Measurements from ENCODE around the gene FBXW10.
"Not testable (repeated sequence)": the region's sequence is repeated elsewhere in the genome, so short reads cannot be mapped to it uniquely, and the experiment has no call there.

FBXW10 gene

DNA sequence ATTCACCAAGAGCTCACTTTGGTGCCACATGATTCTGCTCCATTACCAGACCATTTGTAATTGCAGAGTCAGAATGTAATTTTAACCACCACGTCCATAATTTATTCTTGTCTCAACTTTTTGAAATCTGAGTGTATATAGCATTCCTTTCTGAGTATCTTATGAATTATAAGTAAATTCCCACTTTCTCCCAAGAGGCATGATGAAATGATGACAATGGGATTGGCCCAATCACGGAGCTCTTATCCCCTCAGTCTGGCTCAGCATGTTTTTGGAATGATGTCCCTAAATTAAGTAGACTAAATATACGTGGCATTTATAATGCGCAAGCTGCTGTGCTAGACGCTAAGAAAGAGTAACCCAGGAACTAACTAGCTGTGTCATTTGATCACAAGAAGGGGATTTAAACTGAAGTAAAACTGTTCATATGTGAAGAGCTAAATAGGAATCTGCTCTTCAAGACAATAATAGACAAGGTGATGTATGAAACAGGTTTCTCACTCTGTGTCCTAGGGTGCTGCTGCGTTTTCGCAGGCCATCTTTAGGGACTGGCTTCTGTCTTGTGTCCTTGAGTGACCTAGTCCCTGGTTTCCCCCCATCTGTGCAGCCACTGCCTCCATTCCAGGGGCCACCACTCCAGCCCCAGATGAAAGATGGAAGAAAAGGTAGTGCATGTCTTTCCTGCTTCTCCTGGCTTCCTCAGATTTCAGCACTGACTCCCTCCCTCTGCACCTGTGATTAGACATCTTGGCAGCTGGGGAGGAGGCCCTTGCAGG lies 4.0 kb upstream of the FBXW10 start:
- H3K27me3 ChIP-seq (ENCODE audit: insufficient read depth, poor library complexity, severe bottlenecking); DNase-seq (ENCODE audit: low read depth in 1 of 2, low spot score in 1 of 2); H3K4me3 ChIP-seq (replicated peaks; ENCODE audit: insufficient read depth, low read length); H3K27ac ChIP-seq (replicated peaks): not testable (repeated sequence)

DNA sequence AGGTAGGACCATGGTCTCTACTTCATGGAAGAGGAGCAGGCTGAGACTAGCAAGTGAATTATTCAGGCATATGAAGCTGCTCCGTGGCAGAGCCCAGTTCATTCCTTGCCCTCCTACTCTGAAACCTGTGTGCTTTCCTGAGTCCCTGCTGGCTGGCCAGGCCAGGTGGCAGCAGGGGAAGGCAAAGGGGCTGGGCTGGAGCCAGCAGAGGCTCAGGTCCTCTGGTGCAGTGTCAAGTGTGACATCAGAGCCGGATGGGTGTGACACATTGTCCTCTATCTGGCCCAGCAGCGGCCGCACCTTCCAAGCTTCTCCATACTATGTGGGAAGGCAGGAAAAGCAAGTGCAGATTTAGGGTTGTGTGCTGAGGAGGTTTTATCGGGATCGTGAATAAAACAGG lies 2.6 kb upstream of the FBXW10 start:
- H3K27me3 ChIP-seq (ENCODE audit: insufficient read depth, poor library complexity, severe bottlenecking); H3K4me3 ChIP-seq (replicated peaks; ENCODE audit: insufficient read depth, low read length); DNase-seq (ENCODE audit: low read depth in 1 of 2, low spot score in 1 of 2); H3K27ac ChIP-seq (replicated peaks): not testable (repeated sequence)

DNA sequence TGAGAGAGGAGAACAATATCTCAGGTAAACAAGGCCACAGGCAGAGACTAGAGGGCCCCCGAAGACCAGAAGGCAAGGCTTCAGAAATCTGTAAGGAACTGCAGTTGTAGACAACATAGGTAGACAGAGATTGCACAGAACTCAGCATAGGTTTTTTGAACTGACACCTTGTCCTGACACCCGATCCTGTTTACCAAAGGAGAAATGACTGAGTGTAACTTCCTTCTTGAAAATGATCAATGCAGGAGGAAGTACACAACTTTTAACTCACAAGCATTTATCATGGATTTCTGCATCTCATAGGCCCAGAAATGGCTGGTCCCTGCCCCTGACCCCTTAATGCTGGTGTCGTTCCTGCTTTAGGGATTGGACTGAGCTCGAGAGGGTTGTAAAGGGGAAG lies 872 bp downstream of the FBXW10 start:
- DNase-seq (ENCODE audit: low read depth in 1 of 2, low spot score in 1 of 2); H3K27me3 ChIP-seq (ENCODE audit: insufficient read depth, poor library complexity, severe bottlenecking); H3K4me3 ChIP-seq (replicated peaks; ENCODE audit: insufficient read depth, low read length): not testable (repeated sequence)

DNA sequence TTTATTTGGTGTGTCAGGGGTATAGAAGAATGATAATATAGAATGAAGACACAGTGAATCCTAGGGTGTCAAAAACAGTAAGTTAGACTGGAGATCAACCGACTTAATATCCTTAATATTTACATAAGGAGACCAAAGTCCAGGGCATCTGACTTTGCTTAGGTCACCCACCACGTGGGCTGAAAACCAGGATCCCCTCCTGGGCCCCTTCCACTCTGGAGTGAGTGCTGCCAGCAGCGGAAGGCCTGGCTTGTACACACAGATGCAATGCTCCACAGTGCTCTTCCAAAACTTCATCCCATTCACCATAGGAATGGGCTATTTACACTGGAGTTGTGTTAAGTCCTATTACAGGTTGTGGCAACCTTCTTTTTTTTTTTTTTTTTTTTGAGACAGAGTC lies 2.7 kb downstream of the FBXW10 start:
- H3K27ac ChIP-seq (replicated peaks); H3K4me3 ChIP-seq (replicated peaks; ENCODE audit: insufficient read depth, low read length); DNase-seq (ENCODE audit: low read depth in 1 of 2, low spot score in 1 of 2); H3K27me3 ChIP-seq (ENCODE audit: insufficient read depth, poor library complexity, severe bottlenecking): not testable (repeated sequence)

More for the DNA sequence above, 872 bp downstream of the FBXW10 start:
- not testable (repeated sequence) for H3K27ac ChIP-seq (replicated peaks)

DNA sequence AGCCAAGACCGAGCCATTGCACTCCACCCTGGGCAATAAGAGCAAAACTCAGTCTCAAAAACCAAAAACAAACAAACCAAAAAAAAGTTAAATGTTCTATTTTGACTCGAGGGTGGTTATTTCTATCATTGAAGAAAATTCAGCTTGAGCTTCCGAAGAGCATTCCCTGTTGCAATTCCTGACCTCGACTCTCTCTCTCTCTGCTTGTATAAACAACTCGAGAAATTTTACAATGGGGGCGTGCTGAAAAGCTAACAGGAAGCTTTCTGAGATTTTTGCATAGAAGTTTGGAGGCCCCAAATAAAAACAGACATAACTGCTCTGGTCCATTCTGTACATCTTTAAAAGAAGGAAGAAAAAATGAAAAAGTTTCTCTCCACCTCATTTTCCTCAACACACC lies 3.6 kb downstream of the FBXW10 start:
- not testable (repeated sequence) for H3K4me3 ChIP-seq (replicated peaks; ENCODE audit: insufficient read depth, low read length); DNase-seq (ENCODE audit: low read depth in 1 of 2, low spot score in 1 of 2)

DNA sequence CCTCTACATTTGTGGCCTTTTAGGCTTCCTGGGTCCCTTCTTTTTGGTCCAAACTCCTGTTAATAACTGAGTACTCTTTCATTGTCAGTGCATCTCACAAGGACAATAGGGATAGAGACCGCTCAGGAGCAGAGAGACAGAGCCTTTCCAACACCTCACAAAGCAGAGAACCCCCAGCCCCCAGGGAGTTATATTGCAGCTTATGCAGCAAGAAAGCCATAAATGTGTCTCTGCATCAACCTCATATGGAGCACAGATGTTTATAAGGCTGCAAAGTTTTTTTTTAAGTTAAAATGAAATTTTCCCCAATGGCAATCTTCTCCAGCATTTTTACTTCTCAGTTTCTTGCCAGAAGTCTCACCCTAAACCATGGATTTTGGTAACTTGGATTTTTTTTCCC lies 6.4 kb downstream of the FBXW10 start:
- not testable (repeated sequence) for H3K27me3 ChIP-seq (ENCODE audit: insufficient read depth, poor library complexity, severe bottlenecking); H3K4me3 ChIP-seq (replicated peaks; ENCODE audit: insufficient read depth, low read length); H3K27ac ChIP-seq (replicated peaks); DNase-seq (ENCODE audit: low read depth in 1 of 2, low spot score in 1 of 2)

More for the DNA sequence above, 3.6 kb downstream of the FBXW10 start:
- not testable (repeated sequence) for H3K27ac ChIP-seq (replicated peaks); H3K27me3 ChIP-seq (ENCODE audit: insufficient read depth, poor library complexity, severe bottlenecking)

DNA sequence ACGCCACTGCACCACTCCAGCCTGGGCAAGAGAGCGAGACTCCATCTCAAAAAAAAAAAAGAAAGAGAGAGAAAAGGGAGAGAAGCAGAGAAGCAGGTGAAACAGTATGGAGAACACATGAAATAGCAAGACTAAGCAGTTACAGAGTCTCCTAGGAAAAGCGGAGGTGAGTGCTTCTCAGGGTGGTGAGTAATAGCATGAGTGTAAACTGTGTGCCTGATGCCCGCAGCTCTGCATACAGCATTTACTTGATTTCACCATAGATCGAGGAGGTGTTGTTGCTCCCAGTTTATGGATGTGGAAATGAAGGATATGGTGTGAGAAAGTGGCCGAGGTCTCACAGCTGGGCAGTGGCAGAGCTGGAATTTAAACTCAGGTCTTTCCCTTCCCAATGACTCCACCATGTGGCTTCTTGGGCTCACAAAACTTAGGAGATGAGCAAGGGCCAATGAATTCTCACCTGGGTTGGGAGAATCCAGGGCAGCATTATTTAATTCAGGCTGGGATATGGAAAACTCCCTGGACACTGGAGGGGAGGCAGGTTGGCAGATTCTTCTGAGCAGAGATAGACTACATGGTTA lies 10.1 kb downstream of the FBXW10 start:
- not testable (repeated sequence) for H3K4me3 ChIP-seq (replicated peaks; ENCODE audit: insufficient read depth, low read length); H3K27me3 ChIP-seq (ENCODE audit: insufficient read depth, poor library complexity, severe bottlenecking); H3K27ac ChIP-seq (replicated peaks); DNase-seq (ENCODE audit: low read depth in 1 of 2, low spot score in 1 of 2)

DNA sequence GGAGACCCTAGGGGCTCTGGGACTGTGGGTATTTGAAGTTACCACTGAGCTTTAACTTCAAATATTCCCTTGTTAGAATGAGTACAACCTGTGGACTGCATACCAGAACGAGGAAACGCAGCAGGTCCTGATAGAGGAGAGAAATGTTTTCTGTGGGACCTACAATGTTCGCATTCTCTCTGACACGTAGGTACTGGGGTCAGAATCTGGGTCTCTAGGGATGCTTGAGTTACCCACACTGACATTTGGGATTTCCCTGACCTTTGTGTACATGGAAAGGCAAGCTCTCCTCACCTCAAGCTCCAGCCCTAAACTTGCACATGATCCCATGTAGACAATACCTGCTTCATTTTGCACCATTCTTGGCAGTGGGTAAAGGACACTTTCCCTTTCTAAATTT lies 12.1 kb downstream of the FBXW10 start:
- H3K4me3 ChIP-seq (replicated peaks; ENCODE audit: insufficient read depth, low read length); H3K27me3 ChIP-seq (ENCODE audit: insufficient read depth, poor library complexity, severe bottlenecking); DNase-seq (ENCODE audit: low read depth in 1 of 2, low spot score in 1 of 2); H3K27ac ChIP-seq (replicated peaks): not testable (repeated sequence)

DNA sequence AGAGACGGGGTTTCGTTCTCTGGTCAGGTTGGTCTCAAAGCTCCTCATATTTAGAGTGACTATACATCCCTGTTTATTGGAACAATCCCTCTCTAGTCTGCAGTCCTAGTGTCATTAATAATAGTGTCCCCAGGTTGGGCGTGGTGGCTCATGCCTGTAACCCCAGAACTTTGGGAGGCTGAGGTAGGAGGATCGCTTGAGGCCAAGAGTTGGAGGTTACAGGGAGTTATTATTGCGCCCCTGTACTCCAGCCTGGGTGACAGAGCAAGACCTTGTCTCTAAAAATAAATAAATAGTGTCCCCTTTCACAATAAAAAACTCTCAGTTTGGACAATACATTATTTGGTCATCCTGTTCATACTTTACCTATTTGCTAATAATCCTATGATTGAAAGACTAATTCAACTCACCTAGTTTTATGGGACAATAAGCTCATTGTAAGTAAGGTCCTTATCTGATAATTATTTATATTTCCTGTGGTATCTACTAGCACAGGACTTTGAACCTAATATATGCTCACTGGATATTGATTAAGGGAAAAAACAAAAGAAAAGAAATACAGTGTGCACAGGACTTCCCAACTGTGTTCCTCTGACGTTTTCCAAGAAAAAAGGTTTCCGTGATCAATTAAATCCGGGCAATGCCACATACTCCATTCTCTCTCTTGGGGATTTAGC lies 13.7 kb downstream of the FBXW10 start:
- DNase-seq (ENCODE audit: low read depth in 1 of 2, low spot score in 1 of 2); H3K4me3 ChIP-seq (replicated peaks; ENCODE audit: insufficient read depth, low read length); H3K27ac ChIP-seq (replicated peaks): not testable (repeated sequence)

DNA sequence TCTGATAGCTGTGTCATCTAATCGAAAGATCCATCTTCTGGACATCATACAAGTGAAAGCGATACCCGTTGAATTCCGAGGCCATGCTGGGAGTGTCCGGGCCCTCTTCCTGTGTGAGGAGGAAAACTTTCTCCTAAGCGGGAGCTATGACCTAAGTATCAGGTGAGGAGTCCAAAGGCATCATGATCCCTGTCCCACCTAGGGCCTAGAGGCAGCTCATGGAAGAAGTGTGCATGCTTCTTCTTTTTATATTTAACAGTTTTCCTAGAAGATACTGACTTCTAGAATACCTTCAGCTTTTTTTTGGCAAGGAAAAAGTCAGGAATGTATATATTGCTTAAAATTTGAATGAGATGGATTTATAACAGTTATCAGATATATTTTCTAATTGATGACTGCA lies 14.5 kb downstream of the FBXW10 start:
- not testable (repeated sequence) for H3K27me3 ChIP-seq (ENCODE audit: insufficient read depth, poor library complexity, severe bottlenecking); DNase-seq (ENCODE audit: low read depth in 1 of 2, low spot score in 1 of 2); H3K4me3 ChIP-seq (replicated peaks; ENCODE audit: insufficient read depth, low read length); H3K27ac ChIP-seq (replicated peaks)

More for the DNA sequence above, 13.7 kb downstream of the FBXW10 start:
- not testable (repeated sequence) for H3K27me3 ChIP-seq (ENCODE audit: insufficient read depth, poor library complexity, severe bottlenecking)

DNA sequence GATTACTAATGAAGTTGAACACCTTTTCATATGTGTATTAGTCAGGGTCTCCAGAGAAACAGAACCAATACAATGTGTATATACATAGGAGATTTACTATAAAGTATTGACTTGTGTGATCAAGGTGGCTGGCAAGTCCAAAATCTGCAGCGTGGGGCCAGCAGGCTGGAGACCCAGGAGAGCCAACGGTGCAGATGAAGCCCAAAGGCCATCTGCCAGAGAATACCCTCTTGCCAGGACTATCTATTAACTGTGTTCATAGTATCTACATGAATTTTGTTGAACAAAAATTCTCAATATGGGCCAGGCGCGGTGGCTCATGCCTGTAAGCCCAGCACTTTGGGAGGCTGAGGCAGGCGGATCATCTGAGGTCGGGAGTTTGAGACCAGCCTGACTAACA lies 16.4 kb downstream of the FBXW10 start:
- H3K27ac ChIP-seq (replicated peaks); H3K4me3 ChIP-seq (replicated peaks; ENCODE audit: insufficient read depth, low read length); DNase-seq (ENCODE audit: low read depth in 1 of 2, low spot score in 1 of 2); H3K27me3 ChIP-seq (ENCODE audit: insufficient read depth, poor library complexity, severe bottlenecking): not testable (repeated sequence)

DNA sequence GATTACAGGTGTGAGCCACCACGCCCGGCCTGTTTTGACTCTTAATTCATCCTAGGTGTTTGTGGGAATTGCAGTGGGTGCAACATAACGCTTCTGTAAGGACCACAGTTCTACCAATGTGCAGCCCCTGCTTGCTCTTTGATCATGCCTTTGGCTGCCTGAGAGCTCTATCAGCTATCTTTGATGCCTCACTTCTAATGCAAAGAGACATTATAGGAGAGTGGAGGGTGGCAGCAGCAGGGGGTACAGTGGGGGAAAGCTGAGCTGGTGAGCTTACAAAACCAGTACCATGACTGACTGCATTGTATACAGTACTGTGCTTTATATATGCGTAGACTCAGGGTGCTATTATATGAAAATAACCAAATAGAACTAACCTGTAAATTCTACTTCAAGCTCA lies 26.7 kb downstream of the FBXW10 start:
- DNase-seq (ENCODE audit: low read depth in 1 of 2, low spot score in 1 of 2); H3K4me3 ChIP-seq (replicated peaks; ENCODE audit: insufficient read depth, low read length); H3K27me3 ChIP-seq (ENCODE audit: insufficient read depth, poor library complexity, severe bottlenecking); H3K27ac ChIP-seq (replicated peaks): not testable (repeated sequence)

DNA sequence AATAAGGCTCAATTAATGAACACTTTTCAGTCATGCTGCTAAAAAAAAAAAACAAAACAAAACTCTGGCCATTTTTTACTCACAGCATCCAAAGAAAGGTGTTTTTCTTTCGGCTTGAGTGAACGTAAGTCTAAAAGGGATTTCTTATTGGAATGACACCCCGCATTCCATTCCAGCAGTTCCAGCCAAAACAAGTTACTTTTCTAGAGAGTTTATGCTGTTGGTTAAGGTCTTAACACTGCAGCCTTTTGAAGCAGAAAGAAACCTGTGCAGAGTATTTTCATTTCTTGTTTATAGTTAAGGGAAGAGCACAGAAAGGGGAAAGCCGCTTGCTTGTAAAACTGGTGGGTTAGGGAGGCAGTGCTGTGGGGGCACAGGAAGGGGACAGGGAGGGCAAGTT lies 27.2 kb downstream of the FBXW10 start:
- not testable (repeated sequence) for H3K27me3 ChIP-seq (ENCODE audit: insufficient read depth, poor library complexity, severe bottlenecking); H3K4me3 ChIP-seq (replicated peaks; ENCODE audit: insufficient read depth, low read length); H3K27ac ChIP-seq (replicated peaks); DNase-seq (ENCODE audit: low read depth in 1 of 2, low spot score in 1 of 2)

Measured in HL-60 (cell line).